ENCODE results near the gene TRIM72.
"Not testable (repeated sequence)": the region's sequence is repeated elsewhere in the genome, so short reads cannot be mapped to it uniquely, and the experiment has no call there.

TRIM72 gene

DNA sequence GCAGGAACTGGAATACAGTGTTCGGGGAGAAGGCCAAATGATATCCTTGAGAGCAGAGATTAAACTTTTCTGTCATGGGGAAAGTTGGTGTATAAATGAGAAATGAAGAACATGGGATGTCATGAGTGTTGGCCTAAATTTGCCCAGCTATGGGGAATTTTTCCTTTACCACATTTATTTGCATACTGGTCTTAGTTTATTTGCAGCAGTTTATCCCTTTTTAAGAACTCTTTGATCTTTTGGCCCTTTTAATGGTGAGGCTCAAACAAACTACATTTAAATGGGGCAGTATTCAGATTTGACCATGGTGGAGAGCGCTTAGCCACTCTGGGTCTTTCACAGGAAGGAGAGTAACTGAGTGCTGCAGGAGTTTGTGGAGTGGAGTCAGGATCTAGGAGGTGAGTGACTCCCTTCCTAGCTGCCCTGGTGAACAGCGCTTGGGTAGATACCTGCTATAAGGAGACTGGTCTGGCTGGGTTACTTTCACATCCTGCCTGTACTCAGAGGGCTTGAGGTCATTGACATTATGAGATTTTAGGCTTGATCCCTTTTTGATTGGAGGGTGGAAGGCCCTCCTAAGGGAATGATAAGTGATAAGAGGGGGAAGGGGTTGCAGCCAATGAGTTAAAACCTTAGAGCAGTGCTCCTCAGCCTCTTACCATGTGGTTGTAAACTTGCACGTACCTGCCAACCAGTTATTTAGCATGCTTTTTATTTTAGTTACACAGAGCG is 22.1 kb upstream of the TRIM72 start:
- no peak for DNase-seq

- no peak for DNase-seq
Measured at GRCh38 chr16:31192856-31193642, 20.9 kb upstream of the TRIM72 start.

- DNase-seq: no peak
Measured at GRCh38 chr16:31193874-31194273, 20.0 kb upstream of the TRIM72 start.

DNA sequence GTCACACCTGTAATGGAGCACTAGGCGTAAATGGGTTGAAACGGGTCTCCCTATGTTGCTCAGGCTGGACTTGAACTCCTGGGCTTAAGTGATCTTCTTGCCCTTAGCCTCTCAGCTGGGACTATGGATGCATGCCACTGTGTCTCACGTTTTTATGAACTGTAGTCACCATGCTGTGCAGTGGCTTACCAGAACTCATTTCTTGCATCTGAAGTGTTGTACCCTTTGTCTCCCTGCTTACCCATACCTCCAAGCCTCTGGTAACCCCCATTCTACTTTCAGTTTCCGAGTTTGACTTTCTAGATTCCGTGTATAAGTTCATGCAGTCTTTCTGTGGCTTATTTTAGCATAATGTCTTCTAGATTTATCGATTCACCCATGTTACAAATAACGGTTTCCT is 19.0 kb upstream of the TRIM72 start:
- DNase-seq: no peak

DNA sequence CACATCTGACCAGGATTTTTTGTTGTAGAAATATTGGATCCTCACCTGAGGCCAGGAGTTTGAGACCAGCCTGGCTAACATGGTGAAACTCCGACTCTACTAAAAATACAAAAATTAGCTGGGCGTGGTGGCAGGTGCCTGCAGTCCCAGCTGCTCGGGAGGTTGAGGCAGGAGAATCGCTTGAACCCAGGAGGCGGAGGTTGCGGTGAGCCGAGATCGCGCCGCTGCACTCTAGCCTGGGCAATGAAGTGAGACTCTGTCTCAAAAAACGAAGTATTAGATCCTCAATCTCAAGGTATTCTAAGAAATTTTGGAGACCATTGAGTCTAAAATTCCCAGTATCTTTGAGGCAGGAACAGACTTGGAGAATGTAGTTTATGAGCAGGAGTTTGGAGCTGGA is 18.1 kb upstream of the TRIM72 start:
- not testable (repeated sequence) for DNase-seq

- no peak for DNase-seq
Measured at GRCh38 chr16:31196324-31197088, 17.4 kb upstream of the TRIM72 start.

- DNase-seq: no peak
Measured at GRCh38 chr16:31198207-31198882, 15.6 kb upstream of the TRIM72 start.

- DNase-seq: no peak
Measured at GRCh38 chr16:31199430-31200041, 14.4 kb upstream of the TRIM72 start.

DNA sequence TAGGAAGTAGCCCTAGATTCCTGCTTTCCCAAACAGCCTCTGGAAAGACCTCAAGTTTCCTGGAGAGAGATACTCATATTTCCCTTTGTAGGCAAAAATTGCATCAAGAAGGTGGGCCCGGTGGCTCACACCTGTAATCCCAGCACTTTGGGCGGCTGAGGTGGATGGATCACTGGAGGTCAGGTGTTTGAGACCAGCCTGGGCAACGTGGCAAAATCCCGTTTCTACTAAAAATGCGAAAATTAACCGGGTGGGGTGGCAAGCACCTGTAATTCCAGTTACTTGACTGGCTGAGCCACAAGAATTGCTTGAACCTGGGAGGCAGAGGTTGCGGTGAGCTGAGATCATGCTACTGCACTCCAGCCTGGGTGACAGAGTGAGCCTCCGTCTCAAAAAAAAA is 13.8 kb upstream of the TRIM72 start:
- DNase-seq: not testable (repeated sequence)

- no peak for DNase-seq
Measured at GRCh38 chr16:31200821-31201568, 12.9 kb upstream of the TRIM72 start.

DNA sequence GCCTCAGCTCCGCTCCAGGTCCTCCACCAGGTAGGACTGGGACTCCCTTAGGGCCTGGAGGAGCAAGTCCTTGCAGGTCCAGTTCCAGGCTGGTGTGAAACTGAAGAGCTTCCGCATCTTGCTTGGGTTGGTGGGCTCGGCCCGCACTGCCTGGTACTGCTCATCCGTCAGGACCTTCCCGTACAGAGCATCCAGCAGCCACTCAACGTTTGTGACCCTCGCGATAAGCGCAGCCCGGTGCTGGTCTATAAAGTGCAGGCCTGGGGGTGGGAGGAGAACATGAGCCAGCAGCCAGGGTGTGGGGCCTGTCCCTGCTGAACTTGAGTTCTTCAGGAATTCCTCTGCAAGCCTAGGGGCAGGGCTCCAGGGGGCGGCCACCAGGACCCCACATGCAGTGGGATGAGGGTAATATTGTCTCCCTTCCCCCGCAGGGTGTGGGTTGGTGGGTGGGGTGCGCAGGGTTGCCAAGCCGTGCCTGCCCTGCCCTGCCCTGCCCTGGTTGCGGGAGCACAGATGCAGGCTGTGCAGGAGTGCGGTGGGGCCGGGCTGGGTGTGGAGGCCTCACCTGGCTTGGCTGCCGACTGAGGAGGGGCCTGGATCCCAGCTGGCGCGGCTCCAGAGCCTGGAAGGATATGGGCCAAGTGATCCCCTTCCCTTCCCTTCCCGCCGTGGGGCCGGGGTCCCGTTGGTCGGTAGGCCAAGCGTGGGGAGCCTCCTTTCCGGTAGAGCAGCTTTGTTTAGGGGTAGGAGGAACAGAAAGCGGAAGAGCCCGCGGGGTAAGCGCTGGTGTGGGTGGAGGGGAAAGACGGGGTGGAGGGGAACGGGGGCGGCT is 12.1 kb upstream of the TRIM72 start:
- no peak for DNase-seq

GRCh38 chr16:31202414-31203375 is 11.2 kb upstream of the TRIM72 start, which contains the start of gene PYCARD:
PYCARD (minus strand) TSS chr16:31202760; CDS start chr16:31202690, 70 bp downstream.
- DNase-seq: no peak

GRCh38 chr16:31204871-31205666 is 8.8 kb upstream of the TRIM72 start:
- no peak for DNase-seq

DNA sequence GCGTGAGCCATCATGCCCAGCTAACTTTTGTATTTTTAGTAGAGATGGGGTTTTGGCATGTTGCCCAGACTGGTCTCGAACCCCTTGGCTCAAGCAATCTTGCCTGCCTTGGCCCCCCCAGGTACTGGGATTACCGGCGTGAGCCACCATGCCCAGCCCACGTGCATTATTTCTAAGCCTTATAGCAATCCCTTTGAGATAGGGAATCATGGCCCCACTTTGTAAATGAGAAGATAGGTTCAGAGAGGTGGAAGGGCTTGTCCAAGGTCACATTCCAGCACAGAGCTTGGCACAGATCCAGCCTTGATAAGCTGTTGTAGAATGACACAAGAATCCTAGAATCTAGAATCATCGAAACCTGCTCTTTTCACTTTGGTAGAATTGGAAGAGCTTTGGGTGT is 7.1 kb upstream of the TRIM72 start:
- DNase-seq: no peak

DNA sequence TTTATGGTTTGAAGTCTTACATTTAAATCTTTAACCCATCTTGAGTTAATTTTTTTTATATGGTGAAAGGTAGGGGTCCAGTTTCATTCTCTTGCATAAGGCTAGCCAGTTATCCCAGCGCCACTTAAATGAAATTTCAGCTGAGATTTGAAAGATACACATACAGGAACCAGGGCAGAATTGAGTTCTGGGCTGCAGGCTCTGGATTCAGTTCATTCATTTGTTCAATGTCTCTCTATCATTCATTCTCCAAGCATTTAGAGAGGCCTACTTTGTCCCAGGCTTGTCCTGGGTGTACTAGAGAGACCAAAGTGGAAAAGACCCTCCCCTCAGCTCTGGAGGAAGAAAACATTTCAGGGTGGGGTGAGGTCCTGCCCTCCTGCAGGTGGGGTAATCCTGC is 577 bp upstream of the TRIM72 start:
- no peak for DNase-seq

DNA sequence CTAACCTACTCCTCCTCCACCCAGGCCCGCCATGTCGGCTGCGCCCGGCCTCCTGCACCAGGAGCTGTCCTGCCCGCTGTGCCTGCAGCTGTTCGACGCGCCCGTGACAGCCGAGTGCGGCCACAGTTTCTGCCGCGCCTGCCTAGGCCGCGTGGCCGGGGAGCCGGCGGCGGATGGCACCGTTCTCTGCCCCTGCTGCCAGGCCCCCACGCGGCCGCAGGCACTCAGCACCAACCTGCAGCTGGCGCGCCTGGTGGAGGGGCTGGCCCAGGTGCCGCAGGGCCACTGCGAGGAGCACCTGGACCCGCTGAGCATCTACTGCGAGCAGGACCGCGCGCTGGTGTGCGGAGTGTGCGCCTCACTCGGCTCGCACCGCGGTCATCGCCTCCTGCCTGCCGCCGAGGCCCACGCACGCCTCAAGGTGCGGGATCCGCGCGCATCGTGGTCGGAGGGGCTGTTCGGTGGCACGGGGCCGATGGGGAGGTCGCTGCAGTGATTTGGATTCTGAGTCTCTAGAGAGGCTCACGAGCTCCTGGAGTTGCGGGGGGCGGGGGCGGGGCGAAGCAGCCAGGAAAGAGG is 878 bp downstream of the TRIM72 start:
- DNase-seq: no peak

DNA sequence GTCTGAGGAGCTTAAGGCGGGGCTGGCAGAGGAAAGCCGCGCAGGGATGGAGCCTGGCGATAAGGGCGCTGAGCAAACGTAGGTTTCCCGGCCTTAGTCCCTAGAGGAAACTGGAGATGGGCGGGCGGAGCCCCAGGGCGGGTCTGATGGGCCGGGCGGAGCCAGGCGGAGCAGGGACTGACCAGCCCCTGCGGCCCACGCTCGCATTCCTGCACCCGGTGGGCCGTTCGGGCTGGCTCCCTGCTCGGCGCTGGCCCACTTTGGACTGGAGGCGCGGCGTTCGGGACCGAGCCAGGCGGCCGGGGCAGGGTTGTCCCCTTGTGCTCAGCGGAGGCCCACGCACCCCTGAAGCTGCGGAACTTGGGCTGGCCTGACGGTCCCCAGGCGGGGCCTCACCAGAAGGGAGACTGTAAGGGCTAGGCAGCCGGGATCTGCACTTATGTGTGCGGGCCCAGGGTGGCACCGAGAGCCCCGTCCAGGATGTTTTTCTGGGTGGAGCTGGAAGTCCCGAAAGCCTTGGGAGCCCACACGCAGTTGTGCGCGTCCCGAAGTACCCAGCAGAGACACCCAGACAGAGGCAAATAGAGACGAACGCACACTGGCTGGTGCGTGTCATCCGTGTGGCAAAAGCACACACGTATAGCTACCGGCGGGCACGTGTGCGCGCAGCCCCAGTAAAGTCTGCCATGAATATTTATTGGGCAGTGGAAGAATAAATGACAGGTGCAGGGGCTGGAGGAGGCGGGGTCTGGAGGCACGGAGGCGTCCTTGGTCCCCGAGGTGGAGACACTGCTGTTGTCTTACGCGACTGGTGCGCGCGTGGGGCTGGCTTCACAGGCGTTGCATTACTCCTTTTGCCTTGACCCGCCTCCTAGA is 1.6 kb downstream of the TRIM72 start:
- DNase-seq: peak; percentile 98

Data from 8988T (cell line).